Panc1 (cell line): ENCODE measurements around the gene ENAH. TPM values are rescaled to one million over a fixed set of nuclear protein-coding genes. Genes with fewer than 3 reads are reported as not detected.
"Not testable (repeated sequence)": the region's sequence is repeated elsewhere in the genome, so short reads cannot be mapped to it uniquely, and the experiment has no call there.

ENCODE experiments used
- ATAC-seq: fragments of 200-7000 bp; cut with Tn5 transposase; 2 replicates; pipeline ENCODE4 v1.9.1; 2020; ENCODE audit warnings: mild to moderate bottlenecking, moderate library complexity
- BruUV-seq: library from RNA; stranded (reverse); fragments of 400-500 nt; replicated peaks from 2 replicates; lab custom pipeline; 2021; lab: Mats Ljungman, UMichigan
- CTCF ChIA-PET: fragments of 300-600 bp; sonication (Branson Sonifier 250); formaldehyde crosslinking; loops from one replicate; lab custom pipeline; 2022; ENCODE audit warnings: antibody characterized with exemption; lab: Charles Lee
- POLR2A ChIA-PET: fragments of 300-600 bp; sonication (Branson Sonifier 250); formaldehyde crosslinking; loops from one replicate; lab custom pipeline; 2022; ENCODE audit warnings: antibody characterized with exemption; lab: Charles Lee
- DNase-seq: peaks from one replicate; pipeline ENCODE4 v3.0.0-alpha.2; 2010; ENCODE audit warnings: low read depth, low spot score
- H3K27ac ChIP-seq: 2 replicates; pipeline ENCODE4 v1.5.1; 2011; ENCODE audit warnings: mild to moderate bottlenecking, low read length, inconsistent platforms
- H3K27me3 ChIP-seq: fragments of 200-500 bp; sonication (Bioruptor generic); 2 replicates; pipeline ENCODE4 v1.6.0; 2014; ENCODE audit warnings: low read length, inconsistent platforms; ENCODE audit not compliant: control insufficient read depth, insufficient read depth
- H3K36me3 ChIP-seq: fragments of 200-500 bp; sonication (Bioruptor generic); 2 replicates; pipeline ENCODE4 v1.5.1; 2014; ENCODE audit warnings: inconsistent platforms, mild to moderate bottlenecking, low read length, moderate library complexity; ENCODE audit not compliant: control insufficient read depth, insufficient read depth
- H3K4me1 ChIP-seq: 2 replicates; pipeline ENCODE4 v1.5.1; 2011; ENCODE audit warnings: inconsistent platforms, mild to moderate bottlenecking, low read length, moderate library complexity; ENCODE audit not compliant: control insufficient read depth, insufficient read depth
- H3K4me3 ChIP-seq, 2 experiments: 2 replicates each; pipeline ENCODE4 v1.5.1; 2011 to 2012; ENCODE audit warnings: low read depth in 2 of 2, low read length in 2 of 2, mild to moderate bottlenecking in 2 of 2, inconsistent platforms in 1 of 2, moderate library complexity in 1 of 2
- H3K9me3 ChIP-seq: fragments of 200-500 bp; sonication (Bioruptor generic); 2 replicates; pipeline ENCODE4 v1.5.1; 2014; ENCODE audit warnings: low read depth, mild to moderate bottlenecking, inconsistent platforms, low read length, moderate library complexity; ENCODE audit not compliant: control insufficient read depth, insufficient read depth
- POLR2AphosphoS5 ChIP-seq: IDR thresholded peaks from 2 replicates; pipeline ENCODE4 v1.6.1; 2012; ENCODE audit warnings: mild to moderate bottlenecking, low read depth, low read length, moderate library complexity
- SIN3A ChIP-seq: IDR thresholded peaks from 2 replicates; pipeline ENCODE4 v1.6.1; 2012; ENCODE audit warnings: low read depth, mild to moderate bottlenecking, low read length, moderate library complexity, borderline replicate concordance; ENCODE audit not compliant: insufficient read depth
- TCF7L2 ChIP-seq: IDR thresholded peaks from 2 replicates; pipeline ENCODE4 v1.6.1; 2011; ENCODE audit warnings: mild to moderate bottlenecking, low read depth, low read length, inconsistent platforms
- in situ Hi-C: cut with HindIII; loops from 2 replicates; pipeline ENCODE4 v1.10.0; 2016; ENCODE audit warnings: low sequenced_read_pairs, low pct_unique_long_range_greater_than_20kb
- intact Hi-C: fragments of 100-400 bp; cut with micrococcal nuclease; formaldehyde crosslinking; loops from one replicate; pipeline ENCODE4 v1.10.0; 2022; ENCODE audit not compliant: unreplicated experiment
- total RNA-seq: library from RNA; stranded (reverse); gene quantifications from one replicate; pipeline ENCODE4 v1.2.1, GENCODE V29; 2021; ENCODE audit not compliant: unreplicated experiment
- TF ChIP-seq, protein P1 (sequence below), 2 experiments: IDR thresholded peaks; 2 replicates each; pipeline ENCODE4 v1.6.1; 2011 to 2012; ENCODE audit warnings: low read depth in 2 of 2, control low read depth in 1 of 2, low read length in 1 of 2, mild to moderate bottlenecking in 1 of 2, moderate library complexity in 1 of 2; ENCODE audit not compliant: insufficient read depth in 1 of 2
- TF ChIP-seq, protein P2 (sequence below): fragments of 450-650 bp; IDR thresholded peaks from 2 replicates; pipeline ENCODE4 v1.5.1; 2017; ENCODE audit warnings: mild to moderate bottlenecking

The ENAH gene
- total RNA-seq, 1 experiment from 2014 or later = 133 TPM

DNA sequence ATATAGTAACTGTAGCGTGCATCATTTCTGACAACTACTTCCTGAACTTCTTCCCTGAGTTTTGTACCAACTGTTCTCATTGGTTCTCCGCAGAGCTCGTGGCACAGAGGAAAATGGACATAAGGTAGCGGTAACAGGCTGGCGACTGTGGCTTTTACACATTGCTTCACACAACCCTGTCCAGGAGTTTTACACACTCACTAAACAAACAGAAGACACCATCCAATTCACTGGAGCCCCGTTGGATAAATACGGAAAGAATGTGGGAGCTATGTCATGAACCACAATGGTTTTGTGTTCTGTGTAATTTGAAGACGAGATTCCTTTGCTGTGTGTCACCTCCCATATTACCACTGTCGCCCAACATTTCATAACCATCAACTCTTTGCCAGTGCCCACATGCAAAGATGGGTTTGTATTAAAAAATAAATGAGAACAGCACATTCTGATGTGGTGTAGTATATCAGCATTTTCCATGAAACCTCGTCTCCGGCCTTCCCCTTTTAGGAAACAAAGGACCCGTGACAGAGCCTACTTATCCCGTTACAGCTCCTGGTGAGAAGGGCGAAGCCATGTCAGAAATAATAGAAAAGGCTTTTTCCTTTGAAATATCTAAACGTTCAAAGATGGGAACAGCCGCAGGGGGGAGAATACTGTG, 47.4 kb upstream of the ENAH start:
- in situ Hi-C loops (no loop called here), intact Hi-C loops (no loop called here)
- Histone ChIP-seq H3K4me1 (peaks cover 19% of the 10 kb centered on the region), H3K27me3 (no peaks in the 10 kb centered on the region), H3K27ac (peak overlapping the region; percentile 86), H3K36me3 (no peaks in the 10 kb centered on the region), H3K9me3 (no peaks in the 10 kb centered on the region), H3K4me3 (peak overlapping the region in 1 of 2 experiments; percentile 24; a peak in 2 of 4 replicates)
- ChIA-PET POLR2A (interaction anchor here (1.0 kb wide), 1 partner anchor 46 kb away, joined by 4 read pairs; no protein-coding TSS in a partner anchor), CTCF (no interaction called here)
- DNase-seq (peak; percentile 96), ATAC-seq (peak; percentile 93)
- no TSS peak for BruUV-seq
- TF ChIP-seq, protein P1, sequence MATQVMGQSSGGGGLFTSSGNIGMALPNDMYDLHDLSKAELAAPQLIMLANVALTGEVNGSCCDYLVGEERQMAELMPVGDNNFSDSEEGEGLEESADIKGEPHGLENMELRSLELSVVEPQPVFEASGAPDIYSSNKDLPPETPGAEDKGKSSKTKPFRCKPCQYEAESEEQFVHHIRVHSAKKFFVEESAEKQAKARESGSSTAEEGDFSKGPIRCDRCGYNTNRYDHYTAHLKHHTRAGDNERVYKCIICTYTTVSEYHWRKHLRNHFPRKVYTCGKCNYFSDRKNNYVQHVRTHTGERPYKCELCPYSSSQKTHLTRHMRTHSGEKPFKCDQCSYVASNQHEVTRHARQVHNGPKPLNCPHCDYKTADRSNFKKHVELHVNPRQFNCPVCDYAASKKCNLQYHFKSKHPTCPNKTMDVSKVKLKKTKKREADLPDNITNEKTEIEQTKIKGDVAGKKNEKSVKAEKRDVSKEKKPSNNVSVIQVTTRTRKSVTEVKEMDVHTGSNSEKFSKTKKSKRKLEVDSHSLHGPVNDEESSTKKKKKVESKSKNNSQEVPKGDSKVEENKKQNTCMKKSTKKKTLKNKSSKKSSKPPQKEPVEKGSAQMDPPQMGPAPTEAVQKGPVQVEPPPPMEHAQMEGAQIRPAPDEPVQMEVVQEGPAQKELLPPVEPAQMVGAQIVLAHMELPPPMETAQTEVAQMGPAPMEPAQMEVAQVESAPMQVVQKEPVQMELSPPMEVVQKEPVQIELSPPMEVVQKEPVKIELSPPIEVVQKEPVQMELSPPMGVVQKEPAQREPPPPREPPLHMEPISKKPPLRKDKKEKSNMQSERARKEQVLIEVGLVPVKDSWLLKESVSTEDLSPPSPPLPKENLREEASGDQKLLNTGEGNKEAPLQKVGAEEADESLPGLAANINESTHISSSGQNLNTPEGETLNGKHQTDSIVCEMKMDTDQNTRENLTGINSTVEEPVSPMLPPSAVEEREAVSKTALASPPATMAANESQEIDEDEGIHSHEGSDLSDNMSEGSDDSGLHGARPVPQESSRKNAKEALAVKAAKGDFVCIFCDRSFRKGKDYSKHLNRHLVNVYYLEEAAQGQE (IDR thresholded peaks at IDR 0.05; ENCODE audit: insufficient read depth in 1 of 2, low read depth in 2 of 2, low read length in 1 of 2) = no peak
- TF ChIP-seq SIN3A (no peak), TCF7L2 (peak; percentile 47; the same call in 1 of the 2 replicates), POLR2AphosphoS5 (peak; percentile 62)
- TF ChIP-seq, protein P2, sequence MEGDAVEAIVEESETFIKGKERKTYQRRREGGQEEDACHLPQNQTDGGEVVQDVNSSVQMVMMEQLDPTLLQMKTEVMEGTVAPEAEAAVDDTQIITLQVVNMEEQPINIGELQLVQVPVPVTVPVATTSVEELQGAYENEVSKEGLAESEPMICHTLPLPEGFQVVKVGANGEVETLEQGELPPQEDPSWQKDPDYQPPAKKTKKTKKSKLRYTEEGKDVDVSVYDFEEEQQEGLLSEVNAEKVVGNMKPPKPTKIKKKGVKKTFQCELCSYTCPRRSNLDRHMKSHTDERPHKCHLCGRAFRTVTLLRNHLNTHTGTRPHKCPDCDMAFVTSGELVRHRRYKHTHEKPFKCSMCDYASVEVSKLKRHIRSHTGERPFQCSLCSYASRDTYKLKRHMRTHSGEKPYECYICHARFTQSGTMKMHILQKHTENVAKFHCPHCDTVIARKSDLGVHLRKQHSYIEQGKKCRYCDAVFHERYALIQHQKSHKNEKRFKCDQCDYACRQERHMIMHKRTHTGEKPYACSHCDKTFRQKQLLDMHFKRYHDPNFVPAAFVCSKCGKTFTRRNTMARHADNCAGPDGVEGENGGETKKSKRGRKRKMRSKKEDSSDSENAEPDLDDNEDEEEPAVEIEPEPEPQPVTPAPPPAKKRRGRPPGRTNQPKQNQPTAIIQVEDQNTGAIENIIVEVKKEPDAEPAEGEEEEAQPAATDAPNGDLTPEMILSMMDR = no peak

DNA sequence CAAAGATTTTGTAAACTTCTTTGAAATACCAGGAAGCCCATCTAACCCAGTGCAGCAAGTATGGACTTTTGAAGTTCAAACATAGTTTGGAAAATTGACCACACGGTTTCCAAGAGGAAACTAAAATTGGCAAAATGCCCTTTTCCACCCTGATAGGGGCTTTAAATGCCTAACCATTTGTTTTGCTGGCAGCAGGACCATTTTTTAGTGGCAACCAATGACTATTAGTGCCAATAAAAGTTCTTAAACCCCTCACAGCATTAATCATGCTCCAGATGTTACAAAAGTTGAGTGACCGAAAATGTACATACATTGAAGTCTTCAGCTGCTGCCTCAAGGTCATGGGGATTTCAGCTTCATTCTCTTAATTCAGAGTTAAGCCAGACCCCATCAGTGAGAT, 46.4 kb upstream of the ENAH start:
- Histone ChIP-seq H3K9me3 (no peaks in the 10 kb centered on the region), H3K4me1 (peaks cover 19% of the 10 kb centered on the region), H3K27me3 (no peaks in the 10 kb centered on the region), H3K27ac (peak overlapping the region; percentile 86), H3K4me3 (no peak overlapping the region), H3K36me3 (no peaks in the 10 kb centered on the region)
- in situ Hi-C loops (no loop called here), intact Hi-C loops (no loop called here)
- CTCF ChIA-PET = no interaction called here
- POLR2A ChIA-PET = interaction anchor here (0.6 kb wide), 1 partner anchor 37 kb away, joined by 3 read pairs; no protein-coding TSS in a partner anchor
- no TSS peak for BruUV-seq
- no peak for ATAC-seq
- no peak for DNase-seq
- TF ChIP-seq, protein P1 (IDR thresholded peaks at IDR 0.05; ENCODE audit: insufficient read depth in 1 of 2, low read depth in 2 of 2, low read length in 1 of 2) = no peak
- no peak for TF ChIP-seq TCF7L2
- no peak for TF ChIP-seq POLR2AphosphoS5
- no peak for TF ChIP-seq SIN3A
- TF ChIP-seq, protein P2 = no peak

DNA sequence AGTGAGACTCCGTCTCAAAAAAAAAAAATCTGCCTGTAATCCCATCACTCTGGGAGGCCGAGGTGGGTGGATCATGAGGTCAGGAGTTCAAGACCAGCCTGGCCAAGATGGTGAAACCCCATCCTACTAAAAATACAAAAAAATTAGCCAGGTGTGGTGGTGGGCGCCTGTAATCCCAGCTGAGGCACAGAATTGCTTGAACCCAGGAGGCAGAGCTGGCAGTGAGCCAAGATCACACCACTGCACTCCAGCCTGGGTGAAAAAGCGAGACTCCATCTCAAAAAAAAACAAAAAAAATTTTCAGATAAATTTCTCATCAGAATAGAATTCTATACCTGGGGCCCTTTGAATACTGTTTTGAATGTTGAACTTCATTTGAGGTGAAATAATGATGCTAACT, 45.3 kb upstream of the ENAH start:
- CTCF ChIA-PET, H3K9me3 ChIP-seq, H3K36me3 ChIP-seq, H3K27ac ChIP-seq, H3K27me3 ChIP-seq, ATAC-seq, BruUV-seq, in situ Hi-C loops, H3K4me3 ChIP-seq, DNase-seq, intact Hi-C loops: not testable (repeated sequence)
- POLR2A ChIA-PET = interaction anchor here (0.7 kb wide), 1 partner anchor 71 kb away, joined by 3 read pairs; no protein-coding TSS in a partner anchor
- H3K4me1 ChIP-seq = peaks cover 19% of the 10 kb centered on the region
